Endothelial cell of umbilical vein (primary cell): Measurements from ENCODE around the gene IL12B. TPM values are rescaled to one million over a fixed set of nuclear protein-coding genes. Genes with fewer than 3 reads are reported as not detected.

Experiments used
- BruUV-seq: library from RNA; stranded (reverse); fragments of 400-500 nt; replicated peaks from 2 replicates; lab custom pipeline; 2021; lab: Mats Ljungman, UMichigan
- CTCF ChIA-PET: fragments of 300-600, 350-600 bp; sonication (Branson Sonifier 250); formaldehyde crosslinking; loops from one replicate; lab custom pipeline; 2021; ENCODE audit warnings: antibody characterized with exemption, inconsistent platforms; lab: Charles Lee
- POLR2A ChIA-PET: fragments of 300-600, 350-600 bp; sonication (Branson Sonifier 250); formaldehyde crosslinking; loops from one replicate; lab custom pipeline; 2021; ENCODE audit warnings: antibody characterized with exemption, inconsistent platforms; lab: Charles Lee
- DNase-seq: peaks from one replicate; pipeline ENCODE4 v3.0.0-alpha.2; 2011; ENCODE audit warnings: low read depth, low spot score
- FAIRE-seq: peaks from 2 replicates; lab custom pipeline; 2011; peaks lifted over from hg19 to GRCh38; lab: Jason Lieb, UNC
- H2AFZ ChIP-seq: 2 replicates; pipeline ENCODE4 v1.6.0; 2012; ENCODE audit warnings: low read depth, low read length, control low read depth, inconsistent platforms
- H3K27ac ChIP-seq: 2 replicates; pipeline ENCODE4 v1.5.1; 2011; ENCODE audit warnings: low read depth, mild to moderate bottlenecking, control low read depth, low read length, moderate library complexity; ENCODE audit not compliant: insufficient read depth
- H3K27me3 ChIP-seq, 2 experiments: 2 replicates each; pipeline versions ENCODE4 v1.6.0 to v1.6.1; 2011; ENCODE audit warnings: low read length in 2 of 2, mixed read lengths in 1 of 2; ENCODE audit not compliant: control insufficient read depth in 2 of 2, insufficient read depth in 2 of 2
- H3K36me3 ChIP-seq, 2 experiments: 2 replicates in 1 of 2; 3 replicates in 1 of 2; pipeline ENCODE4 v1.5.1; 2011; ENCODE audit warnings: low read length in 2 of 2, mild to moderate bottlenecking in 1 of 2, moderate library complexity in 1 of 2; ENCODE audit not compliant: control insufficient read depth in 2 of 2, insufficient read depth in 2 of 2; ENCODE audit errors: extremely low read depth in 1 of 2
- H3K4me1 ChIP-seq: 3 replicates; pipeline ENCODE4 v1.5.1; 2011; ENCODE audit warnings: mild to moderate bottlenecking, low read length; ENCODE audit not compliant: control insufficient read depth, insufficient read depth; ENCODE audit errors: extremely low read depth
- H3K4me2 ChIP-seq: 2 replicates; pipeline ENCODE4 v1.6.1; 2011; ENCODE audit warnings: low read length, control low read depth, mixed read lengths; ENCODE audit not compliant: insufficient read depth
- H3K4me3 ChIP-seq, 3 experiments: fragments of 200-600 bp in 1 of 3; sonication (generic), shearing (Covaris generic) in 1 of 3; replicated peaks in 1 of 3; 2 replicates each; pipeline ENCODE4 v1.5.1; 2011 to 2016; ENCODE audit warnings: control low read depth in 3 of 3, low read length in 3 of 3, mild to moderate bottlenecking in 2 of 3, inconsistent platforms in 1 of 3, low read depth in 1 of 3, moderate library complexity in 1 of 3; ENCODE audit not compliant: insufficient read depth in 1 of 3
- H3K79me2 ChIP-seq: 2 replicates; pipeline ENCODE4 v1.6.0; 2012; ENCODE audit warnings: low read length, inconsistent platforms; ENCODE audit not compliant: control insufficient read depth, insufficient read depth
- H3K9ac ChIP-seq: replicated peaks from 2 replicates; pipeline ENCODE3; 2011; ENCODE audit warnings: low read length, control low read depth; ENCODE audit not compliant: insufficient read depth; ENCODE audit errors: extremely low read depth
- H3K9me1 ChIP-seq: replicated peaks from 3 replicates; pipeline ENCODE4 v1.6.0; 2011; ENCODE audit warnings: mild to moderate bottlenecking, low read length; ENCODE audit not compliant: control insufficient read depth, insufficient read depth; ENCODE audit errors: extremely low read depth
- H3K9me3 ChIP-seq: replicated peaks from 2 replicates; pipeline ENCODE4 v1.5.1; 2012; ENCODE audit warnings: low read length, inconsistent platforms; ENCODE audit not compliant: control insufficient read depth, insufficient read depth
- H4K20me1 ChIP-seq: replicated peaks from 2 replicates; pipeline ENCODE3; 2011; ENCODE audit warnings: mild to moderate bottlenecking, low read length; ENCODE audit not compliant: control insufficient read depth, insufficient read depth; ENCODE audit errors: extremely low read depth
- EZH2 ChIP-seq: IDR thresholded peaks from 2 replicates; pipeline ENCODE4 v1.6.1; 2012; ENCODE audit warnings: borderline replicate concordance, low read depth, mild to moderate bottlenecking, moderate library complexity, low read length, inconsistent platforms; ENCODE audit not compliant: severe bottlenecking
- FOS ChIP-seq: IDR thresholded peaks from 2 replicates; pipeline ENCODE4 v1.6.1; 2011; ENCODE audit warnings: mild to moderate bottlenecking, low read length, moderate library complexity, borderline replicate concordance; ENCODE audit not compliant: insufficient read depth
- GATA2 ChIP-seq: IDR thresholded peaks from 2 replicates; pipeline ENCODE4 v1.7.0; 2011; ENCODE audit warnings: low read depth, mild to moderate bottlenecking, moderate library complexity, mixed read lengths, low read length; ENCODE audit not compliant: insufficient read length, insufficient read depth
- JUN ChIP-seq: IDR thresholded peaks from 2 replicates; pipeline ENCODE4 v1.6.1; 2011; ENCODE audit warnings: borderline replicate concordance, low read depth; ENCODE audit not compliant: insufficient read length, insufficient read depth
- MYC ChIP-seq: IDR thresholded peaks from one replicate; pipeline ENCODE4 v1.6.1; 2011; ENCODE audit warnings: mild to moderate bottlenecking, low read depth, low read length
- POLR2A ChIP-seq: IDR thresholded peaks from 2 replicates; pipeline ENCODE4 v1.6.1; 2012; ENCODE audit warnings: low read depth, mild to moderate bottlenecking, control low read depth, low read length
- POLR2AphosphoS5 ChIP-seq: IDR thresholded peaks from 2 replicates; pipeline ENCODE4 v1.6.1; 2012; ENCODE audit warnings: low read depth, mild to moderate bottlenecking, control low read depth, low read length, moderate library complexity; ENCODE audit not compliant: insufficient read depth
- dilution Hi-C: fragments of 300-500 bp; cut with MboI; formaldehyde crosslinking; loops from one replicate; pipeline ENCODE4 v1.15.0; 2019; ENCODE audit warnings: low sequenced_read_pairs; ENCODE audit not compliant: extremely low pct_ligation_motif_present
- intact Hi-C: fragments of 100-400 bp; cut with micrococcal nuclease; formaldehyde crosslinking; loops from one replicate; pipeline ENCODE4 v1.10.0; 2022
- polyA plus RNA-seq, 4 experiments: library from polyadenylated mRNA; depleted of rRNA in 3 of 4; stranded (reverse) in 3 of 4; unstranded in 1 of 4; fragments of >200 nt; gene quantifications; 2 replicates each; pipeline versions ENCODE4 v1.2.1 to v1.2.3, GENCODE V29; 2011 to 2012; ENCODE audit warnings: missing spikeins in 1 of 4
- total RNA-seq: library from RNA; stranded (reverse); gene quantifications from 2 replicates; pipeline ENCODE4 v1.2.3, GENCODE V29; 2021
- TF ChIP-seq, protein P1 (sequence below): IDR thresholded peaks from 2 replicates; pipeline ENCODE4 v1.6.1; 2011; ENCODE audit not compliant: insufficient read depth, insufficient read length
- TF ChIP-seq, protein P2 (sequence below), 2 donors: IDR thresholded peaks; 1 replicate in 1 of 2; 2 replicates in 1 of 2; pipeline ENCODE4 v1.5.1; 2011; ENCODE audit warnings: low read length in 2 of 2, mild to moderate bottlenecking in 2 of 2, moderate library complexity in 2 of 2, control low read depth in 1 of 2, inconsistent platforms in 1 of 2, low read depth in 1 of 2; ENCODE audit not compliant: insufficient read depth in 1 of 2; ENCODE audit errors: extremely low read depth in 1 of 2

The IL12B gene
- total and polyA plus RNA-seq, 2 donors (not counting 3 experiments of a cell fraction or from before 2014, with no cell fraction given) = not detected

DNA sequence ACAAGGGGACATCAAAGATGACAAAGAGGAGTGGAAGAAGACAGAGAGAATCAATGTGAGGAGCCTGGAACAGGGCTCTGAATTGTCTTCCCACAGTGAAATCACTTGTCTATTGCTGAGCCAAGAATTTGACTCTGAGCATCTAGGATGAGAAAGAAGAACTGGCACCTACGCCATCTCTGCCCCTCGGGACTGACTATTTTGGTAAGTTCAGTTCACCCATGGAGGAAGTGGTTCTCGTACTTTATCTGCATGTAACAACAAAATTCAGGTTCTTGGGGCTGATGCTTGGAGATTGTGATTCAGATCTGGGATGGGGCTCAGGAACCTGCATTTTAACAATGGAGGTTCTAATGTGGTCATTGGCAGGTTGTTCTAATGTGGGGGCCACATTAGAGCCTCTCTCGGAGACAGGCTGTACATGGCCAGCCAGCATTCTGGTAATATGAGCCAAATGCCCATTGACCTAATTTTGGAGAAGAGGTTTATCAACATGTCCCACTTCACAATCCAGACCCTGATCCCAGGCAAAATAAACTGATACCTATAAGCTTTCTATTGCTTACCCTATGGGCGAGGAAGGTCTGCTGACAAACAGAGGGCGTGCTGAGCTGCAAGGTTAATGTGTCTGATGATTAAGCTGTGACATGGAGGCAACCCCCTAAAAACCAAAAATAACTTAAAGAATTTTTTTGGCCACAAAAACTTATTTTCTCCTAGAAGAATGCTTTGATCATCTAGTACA lies 2.7 kb upstream of the IL12B start:
- Histone ChIP-seq H3K4me2 (no peak overlapping the region), H3K9me3 (no peaks in the 10 kb centered on the region), H3K4me1 (peaks cover 3% of the 10 kb centered on the region), H3K27me3 (peaks cover 0 to 3% of the 10 kb centered on the region in 2 experiments), H3K36me3 (no peaks in the 10 kb centered on the region), H4K20me1 (no peaks in the 10 kb centered on the region), H3K4me3 (no peak overlapping the region), H3K9me1 (no peaks in the 10 kb centered on the region), H3K9ac (no peak overlapping the region), H3K27ac (no peak overlapping the region), H3K79me2 (no peaks in the 10 kb centered on the region), H2AFZ (no peak overlapping the region)
- FAIRE-seq (no peak), DNase-seq (no peak)
- CTCF ChIA-PET = interaction anchor here (0.6 to 2.6 kb wide), 11 partner anchors 8 to 1061 kb away, joined by 3 to 23 read pairs (median 4); partner anchors contain the start of gene ADRA1B
- intact Hi-C loops = loop anchor here (5.0 kb wide), 2 partner anchors 584 to 634 kb away; partner anchors contain the start of gene ADRA1B
- POLR2A ChIA-PET = no interaction called here
- dilution Hi-C loops = no loop called here
- no TSS peak for BruUV-seq
- TF ChIP-seq GATA2 = no peak
- TF ChIP-seq POLR2A = no peak
- TF ChIP-seq, protein P1, sequence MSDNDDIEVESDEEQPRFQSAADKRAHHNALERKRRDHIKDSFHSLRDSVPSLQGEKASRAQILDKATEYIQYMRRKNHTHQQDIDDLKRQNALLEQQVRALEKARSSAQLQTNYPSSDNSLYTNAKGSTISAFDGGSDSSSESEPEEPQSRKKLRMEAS = no peak
- TF ChIP-seq MYC = no peak
- no peak for TF ChIP-seq EZH2
- TF ChIP-seq FOS = no peak
- TF ChIP-seq POLR2AphosphoS5 = no peak
- no peak for TF ChIP-seq JUN
- TF ChIP-seq, protein P2, sequence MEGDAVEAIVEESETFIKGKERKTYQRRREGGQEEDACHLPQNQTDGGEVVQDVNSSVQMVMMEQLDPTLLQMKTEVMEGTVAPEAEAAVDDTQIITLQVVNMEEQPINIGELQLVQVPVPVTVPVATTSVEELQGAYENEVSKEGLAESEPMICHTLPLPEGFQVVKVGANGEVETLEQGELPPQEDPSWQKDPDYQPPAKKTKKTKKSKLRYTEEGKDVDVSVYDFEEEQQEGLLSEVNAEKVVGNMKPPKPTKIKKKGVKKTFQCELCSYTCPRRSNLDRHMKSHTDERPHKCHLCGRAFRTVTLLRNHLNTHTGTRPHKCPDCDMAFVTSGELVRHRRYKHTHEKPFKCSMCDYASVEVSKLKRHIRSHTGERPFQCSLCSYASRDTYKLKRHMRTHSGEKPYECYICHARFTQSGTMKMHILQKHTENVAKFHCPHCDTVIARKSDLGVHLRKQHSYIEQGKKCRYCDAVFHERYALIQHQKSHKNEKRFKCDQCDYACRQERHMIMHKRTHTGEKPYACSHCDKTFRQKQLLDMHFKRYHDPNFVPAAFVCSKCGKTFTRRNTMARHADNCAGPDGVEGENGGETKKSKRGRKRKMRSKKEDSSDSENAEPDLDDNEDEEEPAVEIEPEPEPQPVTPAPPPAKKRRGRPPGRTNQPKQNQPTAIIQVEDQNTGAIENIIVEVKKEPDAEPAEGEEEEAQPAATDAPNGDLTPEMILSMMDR (IDR thresholded peaks at IDR 0.05; ENCODE audit: extremely low read depth in 1 of 2, insufficient read depth in 1 of 2, low read depth in 1 of 2, low read length in 2 of 2) = no peak
